ENCODE results near the gene HSPA14. TPM values are rescaled to one million over a fixed set of nuclear protein-coding genes. Genes with fewer than 3 reads are reported as not detected.

The HSPA14 gene
- total and polyA plus RNA-seq, 12 donors = 5.4 to 20.0 (median 12.2) TPM

- no peak for DNase-seq
- TF ChIP-seq POLR2A (IDR thresholded peaks at IDR 0.05) (no peak), CTCF (IDR thresholded peaks at IDR 0.05) (no peak)
- Histone ChIP-seq H3K4me3 (no peak overlapping the region), H3K27me3 (no peaks in the 10 kb centered on the region), H3K36me3 (replicated peaks in 1 of 2) (peaks cover 0 to 15% of the 10 kb centered on the region in 2 donors), H3K9me3 (replicated peaks in 1 of 3) (peaks cover 0 to 3% (median 0%) of the 10 kb centered on the region in 3 donors), H3K4me1 (replicated peaks in 1 of 2) (peaks cover 6% of the 10 kb centered on the region in 2 donors), H3K27ac (no peak overlapping the region)
- intact Hi-C loops (cut with DNase I) = no loop called here
- 83 to 98% (median 97%) methylated on average over 3 of the region's 3 CpGs for WGBS, 4 donors
These were observed 73.7 kb downstream of the HSPA14 start for GRCh38 chr10:14911801-14912200.

- no peak overlapping the region for H3K4me3 ChIP-seq
- no peak for DNase-seq
- WGBS, 4 donors = 94 to 99% (median 97%) methylated on average over 2 of the region's 2 CpGs
- intact Hi-C loops (cut with DNase I) = no loop called here
- peaks cover 6% of the 10 kb centered on the region in 2 donors for H3K4me1 ChIP-seq (replicated peaks in 1 of 2)
- H3K27ac ChIP-seq = no peak overlapping the region
- peaks cover 0 to 3% (median 0%) of the 10 kb centered on the region in 3 donors for H3K9me3 ChIP-seq (replicated peaks in 1 of 3)
- H3K27me3 ChIP-seq = no peaks in the 10 kb centered on the region
- TF ChIP-seq POLR2A (IDR thresholded peaks at IDR 0.05) (no peak), CTCF (IDR thresholded peaks at IDR 0.05) (no peak)
- peaks cover 0 to 40% of the 10 kb centered on the region in 2 donors for H3K36me3 ChIP-seq (replicated peaks in 1 of 2)
These were observed 78.5 kb downstream of the HSPA14 start for GRCh38 chr10:14916600-14916999.

- Histone ChIP-seq H3K9me3 (replicated peaks in 1 of 3) (peaks cover 0 to 3% (median 0%) of the 10 kb centered on the region in 3 donors), H3K4me1 (replicated peaks in 1 of 2) (peaks cover 6% of the 10 kb centered on the region in 2 donors), H3K4me3 (no peak overlapping the region), H3K36me3 (replicated peaks in 1 of 2) (peaks cover 0 to 52% of the 10 kb centered on the region in 2 donors), H3K27me3 (no peaks in the 10 kb centered on the region), H3K27ac (no peak overlapping the region)
- intact Hi-C loops (cut with DNase I) = no loop called here
- DNase-seq = no peak
- TF ChIP-seq POLR2A (IDR thresholded peaks at IDR 0.05) (no peak), CTCF (IDR thresholded peaks at IDR 0.05) (no peak)
- 96 to 100% (median 99%) methylated on average over 3 of the region's 3 CpGs for WGBS, 4 donors
These were observed 79.7 kb downstream of the HSPA14 start for GRCh38 chr10:14917827-14918226.

GRCh38 chr10:14918964-14919363, 80.9 kb downstream of the HSPA14 start:
- TF ChIP-seq POLR2A (IDR thresholded peaks at IDR 0.05) (no peak), CTCF (IDR thresholded peaks at IDR 0.05) (no peak)
- Histone ChIP-seq H3K36me3 (replicated peaks in 1 of 2) (peaks cover 0 to 58% of the 10 kb centered on the region in 2 donors), H3K9me3 (replicated peaks in 1 of 3) (peaks cover 0 to 3% (median 0%) of the 10 kb centered on the region in 3 donors), H3K4me1 (replicated peaks in 1 of 2) (peaks cover 6% of the 10 kb centered on the region in 2 donors), H3K27me3 (no peaks in the 10 kb centered on the region), H3K4me3 (no peak overlapping the region), H3K27ac (no peak overlapping the region)
- no peak for DNase-seq
- WGBS, 4 donors = 92 to 95% (median 94%) methylated on average over 3 of the region's 3 CpGs
- intact Hi-C loops (cut with DNase I) = no loop called here

Other genes with a start within 250 kb of the HSPA14 start
- gene FAM107B, start 63.4 kb upstream of the HSPA14 start, total RNA-seq = 10 to 100 TPM; 20.9 to 81.7 (median 53.9) TPM
- gene FAM107B, start 63.4 kb upstream of the HSPA14 start, polyA plus RNA-seq = 10 to 100 TPM; 16.0 to 78.9 (median 21.8) TPM
- gene CDNF, start 269 bp upstream of the HSPA14 start, total RNA-seq = 1 to 10 TPM in 8 of 9 donors, under 1 TPM in 1; 0.97 to 6.6 (median 2.9) TPM
- 1 to 10 TPM; 2.3 to 5.2 (median 3.6) TPM for gene CDNF, start 269 bp upstream of the HSPA14 start, polyA plus RNA-seq
- 10 to 100 TPM in 1 of 9 donors, 1 to 10 TPM in 8; 4.8 to 14.8 (median 7.6) TPM for gene MSANTD7, start within 50 bp of the HSPA14 start, total RNA-seq
- 1 to 10 TPM; 2.6 to 7.8 (median 2.7) TPM for gene MSANTD7, start within 50 bp of the HSPA14 start, polyA plus RNA-seq
- 10 to 100 TPM in 1 of 9 donors, 1 to 10 TPM in 8; 3.5 to 19.1 (median 6.4) TPM for gene SUV39H2, start 40.6 kb downstream of the HSPA14 start, total RNA-seq
- gene SUV39H2, start 40.6 kb downstream of the HSPA14 start, polyA plus RNA-seq = 1 to 10 TPM; 1.7 to 9.9 (median 1.8) TPM
- 10 to 100 TPM in 2 of 9 donors, 1 to 10 TPM in 7; 2.9 to 13.4 (median 8.6) TPM for gene DCLRE1C, start 115.8 kb downstream of the HSPA14 start, total RNA-seq
- 1 to 10 TPM; 1.8 to 8.5 (median 7.6) TPM for gene DCLRE1C, start 115.8 kb downstream of the HSPA14 start, polyA plus RNA-seq
- 1 to 10 TPM in 2 of 9 donors, not detected in 7; 1.1 TPM for gene MEIG1, start 121.1 kb downstream of the HSPA14 start, total RNA-seq
- gene MEIG1, start 121.1 kb downstream of the HSPA14 start, polyA plus RNA-seq = under 1 TPM; 0.44 to 0.97 (median 0.95) TPM
- gene OLAH, start 205.6 kb downstream of the HSPA14 start, total RNA-seq = 1 to 10 TPM in 3 of 9 donors, under 1 TPM in 6; 0.18 to 2.8 (median 0.67) TPM
- gene OLAH, start 205.6 kb downstream of the HSPA14 start, polyA plus RNA-seq = 1 to 10 TPM in 2 of 3 donors, under 1 TPM in 1; 0.51 to 1.6 (median 1.1) TPM

Measured in adrenal gland (tissue), 12 donors.